Endodermal cell (in vitro differentiated cells): Measurements from ENCODE around the gene KLF16. TPM values are rescaled to one million over a fixed set of nuclear protein-coding genes. Genes with fewer than 3 reads are reported as not detected.

ENCODE experiments used
- DNase-seq: peaks from one replicate; pipeline ENCODE4 v3.0.0-alpha.2; 2017
- H3K27ac ChIP-seq: 2 replicates; pipeline ENCODE4 v1.5.1; 2013; ENCODE audit warnings: mild to moderate bottlenecking, low read depth, low read length, moderate library complexity
- H3K27me3 ChIP-seq: 2 replicates; pipeline ENCODE4 v1.6.1; 2013; ENCODE audit warnings: mild to moderate bottlenecking, low read length, moderate library complexity; ENCODE audit not compliant: insufficient read depth, control insufficient read depth, poor library complexity, severe bottlenecking
- H3K36me3 ChIP-seq: 2 replicates; pipeline ENCODE4 v1.7.0; 2013; ENCODE audit warnings: mild to moderate bottlenecking, low read length, moderate library complexity; ENCODE audit not compliant: control insufficient read depth, insufficient read depth
- H3K4me1 ChIP-seq: one replicate; pipeline ENCODE4 v1.7.0; 2013; ENCODE audit warnings: low read length; ENCODE audit not compliant: control insufficient read depth, insufficient read depth
- H3K4me3 ChIP-seq: 2 replicates; pipeline ENCODE4 v1.5.1; 2013; ENCODE audit warnings: mild to moderate bottlenecking, low read length, moderate library complexity
- H3K9ac ChIP-seq: 2 replicates; pipeline ENCODE4 v1.6.1; 2013; ENCODE audit warnings: mild to moderate bottlenecking, low read length, moderate library complexity; ENCODE audit not compliant: poor library complexity, severe bottlenecking; ENCODE audit errors: extremely low read depth
- H3K9me3 ChIP-seq: 2 replicates; pipeline ENCODE4 v1.6.1; 2013; ENCODE audit warnings: mild to moderate bottlenecking, low read length, moderate library complexity; ENCODE audit not compliant: control insufficient read depth
- H3K27ac Mint-ChIP-seq: 2 replicates; pipeline ENCODE4 v1.8.0; 2020; ENCODE audit warnings: mixed read lengths
- H3K27me3 Mint-ChIP-seq: 2 replicates; pipeline ENCODE4 v1.8.0; 2021; ENCODE audit warnings: mild to moderate bottlenecking, mixed read lengths; ENCODE audit not compliant: insufficient read depth
- H3K36me3 Mint-ChIP-seq: 2 replicates; pipeline ENCODE4 v1.8.0; 2020; ENCODE audit warnings: low read depth, mixed read lengths
- H3K4me1 Mint-ChIP-seq: 2 replicates; pipeline ENCODE4 v1.8.0; 2020; ENCODE audit warnings: mixed read lengths
- H3K4me3 Mint-ChIP-seq: 2 replicates; pipeline ENCODE4 v1.8.0; 2020; ENCODE audit warnings: mild to moderate bottlenecking, moderate library complexity, mixed read lengths
- H3K9me3 Mint-ChIP-seq: 2 replicates; pipeline ENCODE4 v1.8.0; 2020; ENCODE audit warnings: mild to moderate bottlenecking, mixed read lengths
- CTCF ChIP-seq: fragments of 200-600 bp; sonication (generic); conservative IDR thresholded peaks from 2 replicates; pipeline ENCODE4 v1.5.0; 2021; ENCODE audit warnings: antibody characterized with exemption, mild to moderate bottlenecking
- WGBS, 2 experiments: methylation state at CpG; one replicate each; pipeline versions ENCODE4 v1.1.5 to v1.1.7; 2013; ENCODE audit warnings: missing lambda C conversion rate in 2 of 2, mixed read lengths in 1 of 2; ENCODE audit not compliant: insufficient coverage in 1 of 2, insufficient read length in 1 of 2; 5-methylcytosine and 5-hydroxymethylcytosine counted together
- total RNA-seq, 2 donors: library from RNA; stranded (reverse); fragmentation: NEBNext Ultra II Directional in 1 of 2; extraction: Animal tissue kit (Norgen Biotek cat#: 25700) in 1 of 2; gene quantifications; 2 replicates in 1 of 2; 3 replicates in 1 of 2; pipeline ENCODE4 v1.2.1, GENCODE V29; 2021

KLF16 gene
- total RNA-seq, 2 donors from 2014 or later = 39.0 to 42.9 TPM

- Histone ChIP-seq H3K4me3 (no peak overlapping the region), H3K9me3 (no peaks in the 10 kb centered on the region), H3K27ac (peak overlapping the region; percentile 44), H3K4me1 (peaks cover 6% of the 10 kb centered on the region), H3K27me3 (no peaks in the 10 kb centered on the region), H3K9ac (no peak overlapping the region), H3K36me3 (peaks cover 26% of the 10 kb centered on the region)
- H3K4me3 Mint-ChIP-seq = no peak overlapping the region
- no peak for TF ChIP-seq CTCF
- no peaks in the 10 kb centered on the region for H3K27me3 Mint-ChIP-seq
- peaks cover 1% of the 10 kb centered on the region for H3K4me1 Mint-ChIP-seq
- peaks cover 22% of the 10 kb centered on the region for H3K36me3 Mint-ChIP-seq
- 53 to 59% methylated on average over 36 to 58 of the region's 63 CpGs for WGBS, 2 experiments
- peak; percentile 83 for DNase-seq
- H3K9me3 Mint-ChIP-seq = no peaks in the 10 kb centered on the region
- peak overlapping the region; percentile 39 for H3K27ac Mint-ChIP-seq
Observed at GRCh38 chr19:1826557-1827521, 36.5 kb downstream of the KLF16 start.

- Histone ChIP-seq H3K27me3 (no peaks in the 10 kb centered on the region), H3K9me3 (no peaks in the 10 kb centered on the region), H3K4me3 (no peak overlapping the region), H3K27ac (no peak overlapping the region), H3K4me1 (peaks cover 6% of the 10 kb centered on the region), H3K9ac (no peak overlapping the region), H3K36me3 (peaks cover 26% of the 10 kb centered on the region)
- Mint-ChIP-seq H3K36me3 (peaks cover 24% of the 10 kb centered on the region), H3K4me3 (no peak overlapping the region), H3K9me3 (no peaks in the 10 kb centered on the region), H3K27ac (peak overlapping the region; percentile 86), H3K4me1 (peaks cover 1% of the 10 kb centered on the region), H3K27me3 (no peaks in the 10 kb centered on the region)
- 29 to 54% methylated on average over 4 to 15 of the region's 15 CpGs for WGBS, 2 experiments
- TF ChIP-seq CTCF = peak; percentile 94
- DNase-seq = peak; percentile 96
Observed at GRCh38 chr19:1825909-1826556, 37.3 kb downstream of the KLF16 start.

- no peak overlapping the region for H3K9ac ChIP-seq
- Mint-ChIP-seq H3K27me3 (no peaks in the 10 kb centered on the region), H3K27ac (peak overlapping the region; percentile 17), H3K4me3 (no peak overlapping the region), H3K9me3 (no peaks in the 10 kb centered on the region), H3K4me1 (peaks cover 1% of the 10 kb centered on the region), H3K36me3 (peaks cover 25% of the 10 kb centered on the region)
- no peak for DNase-seq
- peaks cover 26% of the 10 kb centered on the region for H3K36me3 ChIP-seq
- 92% methylated on average over 14 of the region's 14 CpGs for WGBS, 2 experiments
- no peak for TF ChIP-seq CTCF
- no peak overlapping the region for H3K27ac ChIP-seq
- no peaks in the 10 kb centered on the region for H3K27me3 ChIP-seq
- H3K4me1 ChIP-seq = peaks cover 6% of the 10 kb centered on the region
- H3K4me3 ChIP-seq = no peak overlapping the region
- no peaks in the 10 kb centered on the region for H3K9me3 ChIP-seq
Observed at GRCh38 chr19:1824252-1824622, 39.1 kb downstream of the KLF16 start.
